Panc1 (cell line): ENCODE data around the gene LCE3A.
"Not testable (repeated sequence)": the region's sequence is repeated elsewhere in the genome, so short reads cannot be mapped to it uniquely, and the experiment has no call there.

ENCODE experiments used
- SIN3A ChIP-seq: IDR thresholded peaks from 2 replicates; pipeline ENCODE4 v1.6.1; 2012; ENCODE audit warnings: low read depth, mild to moderate bottlenecking, low read length, moderate library complexity, borderline replicate concordance; ENCODE audit not compliant: insufficient read depth
- TCF7L2 ChIP-seq: IDR thresholded peaks from 2 replicates; pipeline ENCODE4 v1.6.1; 2011; ENCODE audit warnings: mild to moderate bottlenecking, low read depth, low read length, inconsistent platforms
- TF ChIP-seq, protein P1 (sequence below): fragments of 450-650 bp; IDR thresholded peaks from 2 replicates; pipeline ENCODE4 v1.5.1; 2017; ENCODE audit warnings: mild to moderate bottlenecking
- TF ChIP-seq, protein P2 (sequence below), 2 experiments: IDR thresholded peaks; 2 replicates each; pipeline ENCODE4 v1.6.1; 2011 to 2012; ENCODE audit warnings: low read depth in 2 of 2, control low read depth in 1 of 2, low read length in 1 of 2, mild to moderate bottlenecking in 1 of 2, moderate library complexity in 1 of 2; ENCODE audit not compliant: insufficient read depth in 1 of 2

DNA sequence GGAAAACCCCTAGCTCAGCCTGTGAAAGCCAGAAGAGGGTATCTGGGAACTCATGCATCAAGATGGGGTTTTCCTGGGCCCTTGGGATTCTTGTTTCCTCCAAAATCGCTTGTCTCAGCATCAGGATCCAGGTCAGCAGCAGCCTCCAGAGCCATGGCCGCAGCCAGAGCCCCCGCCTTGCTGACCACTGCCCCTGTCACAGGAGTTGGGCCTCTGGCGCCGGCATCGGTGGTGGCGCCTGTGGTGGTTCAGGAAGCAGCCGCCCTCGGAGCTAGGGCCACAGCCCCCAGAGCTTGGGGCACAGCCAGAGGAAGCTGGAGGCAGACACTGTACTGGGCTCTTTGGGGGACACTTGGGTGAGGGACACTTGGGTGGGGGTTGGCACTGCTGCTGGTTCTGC lies 43.4 kb downstream of the LCE3A start:
- TF ChIP-seq, protein P1, sequence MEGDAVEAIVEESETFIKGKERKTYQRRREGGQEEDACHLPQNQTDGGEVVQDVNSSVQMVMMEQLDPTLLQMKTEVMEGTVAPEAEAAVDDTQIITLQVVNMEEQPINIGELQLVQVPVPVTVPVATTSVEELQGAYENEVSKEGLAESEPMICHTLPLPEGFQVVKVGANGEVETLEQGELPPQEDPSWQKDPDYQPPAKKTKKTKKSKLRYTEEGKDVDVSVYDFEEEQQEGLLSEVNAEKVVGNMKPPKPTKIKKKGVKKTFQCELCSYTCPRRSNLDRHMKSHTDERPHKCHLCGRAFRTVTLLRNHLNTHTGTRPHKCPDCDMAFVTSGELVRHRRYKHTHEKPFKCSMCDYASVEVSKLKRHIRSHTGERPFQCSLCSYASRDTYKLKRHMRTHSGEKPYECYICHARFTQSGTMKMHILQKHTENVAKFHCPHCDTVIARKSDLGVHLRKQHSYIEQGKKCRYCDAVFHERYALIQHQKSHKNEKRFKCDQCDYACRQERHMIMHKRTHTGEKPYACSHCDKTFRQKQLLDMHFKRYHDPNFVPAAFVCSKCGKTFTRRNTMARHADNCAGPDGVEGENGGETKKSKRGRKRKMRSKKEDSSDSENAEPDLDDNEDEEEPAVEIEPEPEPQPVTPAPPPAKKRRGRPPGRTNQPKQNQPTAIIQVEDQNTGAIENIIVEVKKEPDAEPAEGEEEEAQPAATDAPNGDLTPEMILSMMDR: not testable (repeated sequence)
- not testable (repeated sequence) for TF ChIP-seq TCF7L2, SIN3A
- TF ChIP-seq, protein P2, sequence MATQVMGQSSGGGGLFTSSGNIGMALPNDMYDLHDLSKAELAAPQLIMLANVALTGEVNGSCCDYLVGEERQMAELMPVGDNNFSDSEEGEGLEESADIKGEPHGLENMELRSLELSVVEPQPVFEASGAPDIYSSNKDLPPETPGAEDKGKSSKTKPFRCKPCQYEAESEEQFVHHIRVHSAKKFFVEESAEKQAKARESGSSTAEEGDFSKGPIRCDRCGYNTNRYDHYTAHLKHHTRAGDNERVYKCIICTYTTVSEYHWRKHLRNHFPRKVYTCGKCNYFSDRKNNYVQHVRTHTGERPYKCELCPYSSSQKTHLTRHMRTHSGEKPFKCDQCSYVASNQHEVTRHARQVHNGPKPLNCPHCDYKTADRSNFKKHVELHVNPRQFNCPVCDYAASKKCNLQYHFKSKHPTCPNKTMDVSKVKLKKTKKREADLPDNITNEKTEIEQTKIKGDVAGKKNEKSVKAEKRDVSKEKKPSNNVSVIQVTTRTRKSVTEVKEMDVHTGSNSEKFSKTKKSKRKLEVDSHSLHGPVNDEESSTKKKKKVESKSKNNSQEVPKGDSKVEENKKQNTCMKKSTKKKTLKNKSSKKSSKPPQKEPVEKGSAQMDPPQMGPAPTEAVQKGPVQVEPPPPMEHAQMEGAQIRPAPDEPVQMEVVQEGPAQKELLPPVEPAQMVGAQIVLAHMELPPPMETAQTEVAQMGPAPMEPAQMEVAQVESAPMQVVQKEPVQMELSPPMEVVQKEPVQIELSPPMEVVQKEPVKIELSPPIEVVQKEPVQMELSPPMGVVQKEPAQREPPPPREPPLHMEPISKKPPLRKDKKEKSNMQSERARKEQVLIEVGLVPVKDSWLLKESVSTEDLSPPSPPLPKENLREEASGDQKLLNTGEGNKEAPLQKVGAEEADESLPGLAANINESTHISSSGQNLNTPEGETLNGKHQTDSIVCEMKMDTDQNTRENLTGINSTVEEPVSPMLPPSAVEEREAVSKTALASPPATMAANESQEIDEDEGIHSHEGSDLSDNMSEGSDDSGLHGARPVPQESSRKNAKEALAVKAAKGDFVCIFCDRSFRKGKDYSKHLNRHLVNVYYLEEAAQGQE (IDR thresholded peaks at IDR 0.05; ENCODE audit: insufficient read depth in 1 of 2, low read depth in 2 of 2, low read length in 1 of 2): not testable (repeated sequence)
